Stimulated activated naive B cell treated with anti-CD40 and anti-IgM and Interleukin-4, amounts not matched to agents 10 μg/mL and 1 μg/mL and 100 μg/mL, for 72 hours (primary cell): ENCODE measurements around the gene GRM7.

ENCODE experiments used
- ATAC-seq, 2 donors: fragments of 150-1000 bp; cut with Tn5 transposase; replicated peaks; 2 replicates each; pipeline ENCODE4 v1.10.0; 2021; ENCODE audit warnings: moderate library complexity in 1 of 2
- DNase-seq: peaks from one replicate; pipeline ENCODE4 v3.0.0; 2021
- H3K27ac Mint-ChIP-seq: one replicate; pipeline ENCODE4 v1.8.0; 2022; ENCODE audit warnings: mild to moderate bottlenecking, mixed read lengths
- H3K27me3 Mint-ChIP-seq, 2 donors: one replicate each; pipeline ENCODE4 v1.8.0; 2022; ENCODE audit warnings: mixed read lengths in 2 of 2
- H3K36me3 Mint-ChIP-seq, 2 donors: one replicate each; pipeline ENCODE4 v1.8.0; 2022; ENCODE audit warnings: mixed read lengths in 2 of 2, mild to moderate bottlenecking in 1 of 2
- H3K4me1 Mint-ChIP-seq, 2 donors: one replicate each; pipeline ENCODE4 v1.8.0; 2022; ENCODE audit warnings: mixed read lengths in 2 of 2, mild to moderate bottlenecking in 1 of 2
- H3K4me3 Mint-ChIP-seq, 2 donors: one replicate each; pipeline ENCODE4 v1.8.0; 2022; ENCODE audit warnings: mild to moderate bottlenecking in 2 of 2, mixed read lengths in 2 of 2, moderate library complexity in 1 of 2
- H3K9me3 Mint-ChIP-seq, 2 donors: one replicate each; pipeline ENCODE4 v1.8.0; 2022; ENCODE audit warnings: mixed read lengths in 2 of 2, mild to moderate bottlenecking in 1 of 2

GRM7 gene

GRCh38 chr3:7721869-7722268 lies 861.0 kb downstream of the GRM7 start:
- Mint-ChIP-seq H3K4me1 (no peaks in the 10 kb centered on the region), H3K9me3 (peaks cover 0 to 2% of the 10 kb centered on the region in 2 donors), H3K27ac (no peak overlapping the region), H3K36me3 (no peaks in the 10 kb centered on the region), H3K27me3 (no peaks in the 10 kb centered on the region), H3K4me3 (no peak overlapping the region)
- ATAC-seq: no peak
- DNase-seq: no peak

DNA sequence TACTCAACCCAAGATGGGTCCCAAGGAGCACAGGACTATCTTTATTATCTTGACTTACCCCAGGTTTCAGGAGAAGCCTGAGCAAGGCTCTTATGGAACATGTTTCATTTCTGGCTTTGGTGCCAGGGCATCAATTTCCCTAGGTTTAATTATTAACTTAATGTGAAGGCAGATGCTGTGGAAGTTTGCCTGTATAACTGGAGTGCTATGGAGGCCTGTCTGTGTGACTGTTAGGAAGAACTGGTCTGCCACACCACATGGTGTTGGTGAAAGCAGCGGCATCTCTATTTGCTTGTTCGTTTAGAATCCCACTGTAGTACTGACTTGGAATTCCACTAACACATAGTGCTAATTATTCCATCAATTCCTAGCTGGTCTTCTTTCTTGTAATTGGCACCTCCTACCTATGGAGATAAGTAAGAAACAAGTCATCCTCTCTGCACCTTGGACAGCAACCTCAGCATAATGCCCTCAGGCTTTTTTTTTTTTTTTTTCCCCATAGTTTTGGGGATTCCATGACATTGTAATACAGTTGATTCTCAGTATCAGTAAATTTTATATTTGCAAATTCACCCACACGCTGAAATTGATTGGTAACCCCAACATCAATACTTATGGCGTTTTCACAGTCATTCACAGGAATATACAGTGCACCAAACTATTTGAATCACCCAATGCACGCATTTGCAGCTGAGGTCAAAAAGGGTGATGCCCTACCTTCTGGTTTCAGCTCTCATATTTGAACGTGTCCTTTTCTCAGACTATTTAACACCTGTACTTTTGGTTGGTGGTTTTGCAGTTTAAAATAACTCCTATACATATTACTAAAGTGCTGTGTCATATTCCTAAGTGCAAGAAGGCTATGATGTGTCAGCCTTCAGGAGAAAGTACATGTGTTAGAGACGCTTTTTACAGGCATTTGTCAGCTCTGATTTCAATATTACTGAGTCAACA lies 867.9 kb downstream of the GRM7 start:
- DNase-seq (no peak), ATAC-seq (no peak)
- Mint-ChIP-seq H3K4me1 (no peaks in the 10 kb centered on the region), H3K27me3 (no peaks in the 10 kb centered on the region), H3K27ac (no peak overlapping the region), H3K4me3 (no peak overlapping the region), H3K36me3 (no peaks in the 10 kb centered on the region), H3K9me3 (peaks cover 0 to 2% of the 10 kb centered on the region in 2 donors)

DNA sequence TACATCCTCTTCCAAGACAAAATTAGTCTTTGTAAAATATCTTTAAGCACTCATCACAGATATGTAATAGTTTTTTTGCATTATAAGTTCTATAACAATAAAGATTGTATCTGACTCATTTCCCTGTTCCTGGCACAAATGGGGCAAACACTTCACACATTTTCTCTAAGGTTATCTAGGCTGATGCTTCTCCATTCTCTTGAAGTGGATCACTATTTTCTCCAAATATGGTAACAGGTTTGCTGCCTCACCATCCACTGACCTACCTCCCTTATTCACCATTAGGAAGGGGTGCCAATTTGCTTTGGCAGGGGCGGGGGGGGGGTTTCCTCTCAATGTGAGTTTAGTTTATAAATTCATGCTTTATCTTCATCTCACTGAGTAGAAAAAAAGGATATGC lies 873.0 kb downstream of the GRM7 start:
- ATAC-seq: no peak

GRCh38 chr3:7734456-7734855 lies 873.5 kb downstream of the GRM7 start:
- no peak overlapping the region for H3K4me3 Mint-ChIP-seq
- H3K27ac Mint-ChIP-seq: no peak overlapping the region
- ATAC-seq: no peak
- no peaks in the 10 kb centered on the region for H3K27me3 Mint-ChIP-seq
- H3K4me1 Mint-ChIP-seq: no peaks in the 10 kb centered on the region
- no peak for DNase-seq
- H3K9me3 Mint-ChIP-seq: no peaks in the 10 kb centered on the region
- no peaks in the 10 kb centered on the region for H3K36me3 Mint-ChIP-seq

More for the DNA sequence above, 873.0 kb downstream of the GRM7 start:
- Mint-ChIP-seq H3K9me3 (no peaks in the 10 kb centered on the region), H3K27me3 (no peaks in the 10 kb centered on the region), H3K4me3 (no peak overlapping the region), H3K27ac (no peak overlapping the region), H3K4me1 (no peaks in the 10 kb centered on the region), H3K36me3 (no peaks in the 10 kb centered on the region)
- DNase-seq: no peak

DNA sequence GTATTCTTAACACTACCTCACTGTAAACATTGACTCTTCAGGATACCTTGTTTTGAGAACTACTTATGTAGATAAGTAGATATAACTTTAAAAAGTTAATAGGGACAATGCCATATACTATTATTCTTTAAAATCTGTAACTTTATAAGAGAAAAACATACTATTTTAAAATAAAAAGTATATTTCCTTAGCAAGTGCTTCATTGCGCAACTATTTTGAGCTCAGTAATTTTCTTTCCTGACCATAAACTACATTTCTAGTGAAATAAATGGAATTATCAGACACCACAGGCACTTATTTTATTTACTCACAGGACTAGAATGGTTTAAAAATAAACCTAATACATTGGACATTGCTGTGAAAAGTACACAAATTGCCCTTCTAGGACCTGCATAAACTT lies 876.3 kb downstream of the GRM7 start:
- Mint-ChIP-seq H3K27me3 (no peaks in the 10 kb centered on the region), H3K9me3 (no peaks in the 10 kb centered on the region), H3K27ac (no peak overlapping the region), H3K36me3 (no peaks in the 10 kb centered on the region), H3K4me3 (no peak overlapping the region), H3K4me1 (no peaks in the 10 kb centered on the region)
- no peak for DNase-seq
- ATAC-seq: no peak

- DNase-seq: no peak
- no peaks in the 10 kb centered on the region for H3K4me1 Mint-ChIP-seq
- H3K36me3 Mint-ChIP-seq: no peaks in the 10 kb centered on the region
- no peak for ATAC-seq
- H3K27me3 Mint-ChIP-seq: no peaks in the 10 kb centered on the region
- H3K4me3 Mint-ChIP-seq: no peak overlapping the region
- H3K27ac Mint-ChIP-seq: no peak overlapping the region
- peaks cover 0 to 5% of the 10 kb centered on the region in 2 donors for H3K9me3 Mint-ChIP-seq
Observed at GRCh38 chr3:7739754-7740153, 878.8 kb downstream of the GRM7 start.

DNA sequence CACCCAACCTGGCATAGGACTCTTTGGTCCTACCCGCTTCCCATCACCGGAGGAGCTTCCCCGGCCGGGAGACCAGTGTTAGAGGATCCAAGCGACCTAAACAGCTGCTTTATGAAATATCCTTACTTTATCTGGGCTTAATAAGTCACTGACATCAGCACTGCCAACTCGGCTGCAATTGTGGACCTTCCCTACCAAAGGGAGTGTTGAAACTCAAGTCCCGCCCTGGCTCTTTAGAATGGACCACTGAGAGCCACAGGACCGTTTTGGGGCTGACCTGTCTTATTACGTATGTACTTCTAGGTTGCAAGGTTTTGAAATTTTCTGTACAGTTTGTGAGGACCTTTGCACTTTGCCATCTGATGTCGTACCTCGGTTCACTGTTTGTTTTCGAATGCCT lies 879.5 kb downstream of the GRM7 start:
- Mint-ChIP-seq H3K4me3 (no peak overlapping the region), H3K9me3 (peaks cover 0 to 5% of the 10 kb centered on the region in 2 donors), H3K27me3 (no peaks in the 10 kb centered on the region), H3K4me1 (no peaks in the 10 kb centered on the region), H3K36me3 (no peaks in the 10 kb centered on the region), H3K27ac (no peak overlapping the region)
- DNase-seq (no peak), ATAC-seq (no peak)

DNA sequence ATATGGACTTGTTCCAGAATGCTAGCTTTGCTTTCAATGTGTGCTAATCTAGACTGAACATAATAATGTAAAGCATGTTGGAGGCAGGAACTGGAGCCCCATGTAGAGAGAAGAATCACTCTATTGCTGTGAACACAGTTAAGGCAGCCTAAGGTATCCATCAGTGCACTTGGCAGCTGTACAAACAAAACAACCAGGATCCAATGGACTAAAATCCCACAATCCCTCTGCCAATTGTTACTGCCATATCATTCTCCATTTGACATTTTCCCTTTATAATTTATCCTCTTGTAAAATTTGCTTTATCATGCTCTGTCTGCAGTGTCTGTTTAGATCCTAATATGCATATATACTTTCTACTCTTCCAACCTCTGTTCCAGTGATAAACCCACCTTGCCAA lies 883.9 kb downstream of the GRM7 start:
- no peak for ATAC-seq
- DNase-seq: no peak
- H3K9me3 Mint-ChIP-seq: peaks cover 0 to 5% of the 10 kb centered on the region in 2 donors
- no peaks in the 10 kb centered on the region for H3K4me1 Mint-ChIP-seq
- no peaks in the 10 kb centered on the region for H3K27me3 Mint-ChIP-seq
- H3K36me3 Mint-ChIP-seq: no peaks in the 10 kb centered on the region
- no peak overlapping the region for H3K4me3 Mint-ChIP-seq
- no peak overlapping the region for H3K27ac Mint-ChIP-seq

DNA sequence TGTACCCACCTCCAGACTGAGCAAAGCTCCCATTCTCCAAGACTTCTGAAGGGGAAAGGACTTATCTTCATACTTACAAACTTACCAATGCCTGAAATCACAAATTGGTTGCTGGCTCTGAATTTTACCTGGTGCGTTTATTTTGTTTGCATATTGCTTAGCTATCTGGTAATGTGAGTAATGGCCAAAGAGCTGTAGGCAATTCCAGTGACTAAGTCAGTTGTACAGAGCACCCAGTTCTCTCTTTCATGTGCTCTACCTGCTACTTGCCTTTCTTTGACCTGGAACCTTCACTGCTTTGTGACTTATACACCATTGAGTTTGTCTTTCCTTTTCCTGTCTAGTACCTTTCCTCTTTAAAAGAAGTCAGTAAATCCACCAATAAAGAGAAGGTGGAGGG lies 884.8 kb downstream of the GRM7 start:
- peaks cover 0 to 5% of the 10 kb centered on the region in 2 donors for H3K9me3 Mint-ChIP-seq
- H3K4me1 Mint-ChIP-seq: no peaks in the 10 kb centered on the region
- ATAC-seq (no peak), DNase-seq (no peak)
- no peak overlapping the region for H3K27ac Mint-ChIP-seq
- H3K27me3 Mint-ChIP-seq: no peaks in the 10 kb centered on the region
- H3K36me3 Mint-ChIP-seq: no peaks in the 10 kb centered on the region
- H3K4me3 Mint-ChIP-seq: no peak overlapping the region

DNA sequence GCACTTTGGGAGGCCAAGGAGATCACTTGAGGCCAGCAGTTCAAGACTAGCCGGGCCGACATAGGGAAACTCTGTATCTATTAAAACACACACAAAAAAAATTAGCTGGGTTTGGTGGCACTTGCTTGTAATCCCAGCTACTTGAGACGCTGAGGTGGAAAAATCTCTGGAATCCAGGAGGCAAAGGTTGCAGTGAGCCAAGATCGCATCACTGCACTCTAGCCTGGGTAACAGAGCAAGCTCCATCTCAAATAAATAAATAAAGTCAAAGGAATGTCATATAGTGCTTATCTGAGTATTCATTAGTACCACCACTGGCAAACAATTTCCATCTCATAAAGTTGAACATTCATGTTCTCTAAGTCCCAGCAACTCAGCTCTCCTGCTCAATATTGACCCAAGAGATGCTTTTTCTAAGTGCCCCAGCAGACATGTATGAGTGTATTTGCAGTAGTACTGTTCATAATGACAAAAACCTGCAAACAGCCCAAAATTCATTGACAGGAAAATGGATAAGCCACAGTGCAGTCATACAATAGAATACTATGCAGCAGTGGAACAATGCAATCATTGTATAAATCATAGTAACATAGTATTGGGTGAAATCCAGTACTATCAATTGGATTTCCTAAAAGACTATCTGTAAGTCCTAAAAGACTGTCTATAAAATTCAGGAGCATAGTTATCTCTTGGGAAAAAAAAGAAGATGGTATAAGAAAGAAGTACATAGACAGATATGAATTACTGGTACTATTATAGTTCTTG lies 889.2 kb downstream of the GRM7 start:
- DNase-seq: no peak
- no peak overlapping the region for H3K4me3 Mint-ChIP-seq
- H3K9me3 Mint-ChIP-seq: no peaks in the 10 kb centered on the region
- no peak overlapping the region for H3K27ac Mint-ChIP-seq
- no peaks in the 10 kb centered on the region for H3K4me1 Mint-ChIP-seq
- H3K36me3 Mint-ChIP-seq: no peaks in the 10 kb centered on the region
- no peak for ATAC-seq
- no peaks in the 10 kb centered on the region for H3K27me3 Mint-ChIP-seq

DNA sequence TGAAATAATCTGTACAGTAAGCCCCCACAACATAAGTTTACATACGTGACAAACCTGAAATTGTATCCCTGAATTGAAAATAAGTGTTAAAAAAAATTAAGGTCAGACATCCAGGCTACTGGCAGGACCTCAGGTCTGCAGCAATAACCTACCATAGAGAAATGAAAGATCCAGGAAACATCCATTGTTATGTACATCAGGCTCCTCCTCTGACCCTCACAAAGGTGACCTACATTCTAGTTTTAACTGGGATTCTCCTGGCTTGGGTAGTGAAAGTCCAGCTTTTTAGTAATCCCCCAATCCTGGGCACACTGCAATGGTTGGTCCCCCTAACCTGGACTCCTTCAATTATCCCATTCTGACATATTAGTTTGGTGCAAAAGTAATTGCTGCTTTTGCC lies 891.1 kb downstream of the GRM7 start:
- Mint-ChIP-seq H3K4me1 (no peaks in the 10 kb centered on the region), H3K27me3 (no peaks in the 10 kb centered on the region), H3K4me3 (no peak overlapping the region), H3K36me3 (no peaks in the 10 kb centered on the region), H3K27ac (no peak overlapping the region), H3K9me3 (peaks cover 0 to 2% of the 10 kb centered on the region in 2 donors)
- DNase-seq (no peak), ATAC-seq (no peak)

DNA sequence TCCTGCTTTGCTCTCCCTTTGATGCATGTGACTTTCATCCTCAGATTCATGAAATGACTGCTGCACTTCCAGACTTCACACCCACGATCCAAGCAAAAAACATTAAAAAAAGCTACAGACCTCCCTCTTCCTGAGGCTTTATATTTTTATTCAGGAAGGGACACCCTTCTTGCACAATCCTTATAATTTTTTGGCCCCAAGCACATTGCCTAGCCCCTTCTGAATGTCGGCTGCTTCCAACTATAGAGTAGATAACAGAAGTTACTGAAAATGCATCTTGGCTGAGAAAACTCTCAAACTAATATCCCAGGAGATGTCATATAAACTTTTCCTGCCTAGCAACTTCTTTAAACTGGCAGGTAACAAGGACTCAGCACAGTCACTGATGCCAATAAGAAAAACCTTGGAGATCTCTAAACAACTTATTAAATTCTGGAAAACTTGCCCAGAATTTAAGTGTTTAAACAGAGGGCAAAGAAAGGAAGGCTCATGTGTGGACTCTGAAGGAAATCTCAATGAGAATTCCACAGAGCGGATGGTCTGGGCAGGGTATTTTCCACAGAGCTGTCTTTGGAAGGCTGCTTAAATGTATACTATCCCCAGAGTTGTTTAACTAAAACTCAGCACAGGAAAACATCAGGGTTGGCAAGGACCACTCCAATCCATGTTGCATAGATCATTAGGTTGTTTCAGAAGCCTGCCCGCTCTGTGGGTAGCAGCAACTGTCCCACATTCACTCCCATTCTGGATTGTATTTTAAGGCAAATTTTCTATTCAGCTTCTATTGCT lies 893.9 kb downstream of the GRM7 start:
- ATAC-seq (no peak), DNase-seq (no peak)
- Mint-ChIP-seq H3K4me3 (no peak overlapping the region), H3K4me1 (no peaks in the 10 kb centered on the region), H3K9me3 (peaks cover 3 to 6% of the 10 kb centered on the region in 2 donors), H3K27ac (no peak overlapping the region), H3K27me3 (no peaks in the 10 kb centered on the region), H3K36me3 (no peaks in the 10 kb centered on the region)

DNA sequence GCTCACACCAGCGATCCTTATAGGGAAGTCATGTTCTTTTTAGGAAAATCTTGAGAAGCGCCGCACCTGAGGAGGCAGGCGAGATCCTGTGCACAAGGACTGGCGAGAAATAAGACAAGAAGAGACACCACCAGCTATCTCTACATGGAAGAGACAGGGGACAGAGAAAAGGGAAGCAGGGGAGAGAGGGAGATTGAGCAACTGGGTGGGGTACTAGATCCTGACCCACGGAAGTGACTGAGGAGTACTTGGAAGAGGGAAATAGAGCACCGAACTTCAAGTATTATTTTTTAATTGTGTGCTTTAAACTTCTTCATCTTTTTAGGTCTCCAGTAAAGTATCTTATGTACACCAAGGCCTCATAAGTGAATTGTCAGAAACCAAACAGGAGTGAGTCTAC lies 898.7 kb downstream of the GRM7 start:
- peaks cover 3 to 9% of the 10 kb centered on the region in 2 donors for H3K9me3 Mint-ChIP-seq
- H3K4me1 Mint-ChIP-seq: no peaks in the 10 kb centered on the region
- DNase-seq (no peak), ATAC-seq (no peak)
- no peaks in the 10 kb centered on the region for H3K27me3 Mint-ChIP-seq
- no peak overlapping the region for H3K4me3 Mint-ChIP-seq
- H3K36me3 Mint-ChIP-seq: no peaks in the 10 kb centered on the region
- H3K27ac Mint-ChIP-seq: no peak overlapping the region

DNA sequence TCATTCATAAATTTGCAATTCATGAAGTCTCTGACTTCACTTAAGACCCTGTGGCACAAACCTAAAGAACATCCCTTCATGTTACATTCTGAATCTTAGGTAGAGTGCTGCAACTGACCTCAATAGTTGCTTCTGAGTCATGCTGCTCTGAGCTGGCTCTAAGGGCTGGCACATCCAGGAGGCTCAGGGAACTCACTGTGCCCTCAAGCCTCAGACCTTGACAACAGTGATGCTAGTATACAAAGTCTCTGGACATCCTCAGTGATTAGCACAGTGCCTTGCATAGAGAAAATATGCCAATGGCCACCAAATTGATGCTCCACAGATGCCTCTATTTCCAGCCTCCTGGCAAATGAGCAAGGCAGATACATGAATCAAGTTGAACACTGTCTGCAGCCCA lies 899.8 kb downstream of the GRM7 start:
- H3K36me3 Mint-ChIP-seq: no peaks in the 10 kb centered on the region
- no peaks in the 10 kb centered on the region for H3K27me3 Mint-ChIP-seq
- H3K9me3 Mint-ChIP-seq: peaks cover 3 to 9% of the 10 kb centered on the region in 2 donors
- no peak overlapping the region for H3K4me3 Mint-ChIP-seq
- DNase-seq (no peak), ATAC-seq (no peak)
- no peaks in the 10 kb centered on the region for H3K4me1 Mint-ChIP-seq
- no peak overlapping the region for H3K27ac Mint-ChIP-seq
